HG02885 (cell line): Measurements from ENCODE around the gene ALDH1A2.
"Not testable (repeated sequence)": the region's sequence is repeated elsewhere in the genome, so short reads cannot be mapped to it uniquely, and the experiment has no call there.

ENCODE experiments used
- ATAC-seq: cut with Tn5 transposase; IDR thresholded peaks from one replicate; pipeline ENCODE4 v1.9.1; 2021; ENCODE audit warnings: mild to moderate bottlenecking; ENCODE audit not compliant: unreplicated experiment, poor library complexity

Gene ALDH1A2

DNA sequence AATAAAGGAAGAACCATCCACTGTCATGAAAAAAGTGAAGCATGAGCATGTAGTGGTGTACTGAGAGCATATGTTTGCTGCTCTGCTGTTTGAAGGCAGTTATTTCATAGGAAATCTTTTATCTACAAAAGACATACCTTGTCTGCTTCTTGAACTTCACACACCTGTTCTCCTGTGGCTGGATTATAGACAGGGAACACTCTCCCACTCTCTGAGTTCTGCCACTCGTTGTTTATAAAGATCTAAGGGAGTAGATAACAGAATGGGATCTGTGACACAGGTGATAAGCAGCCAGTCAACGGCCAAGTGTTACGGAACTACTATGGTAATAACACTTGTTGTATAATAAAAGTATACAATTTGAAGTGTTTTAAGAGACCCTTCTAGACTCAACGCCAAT, 51.5 kb downstream of the ALDH1A2 start:
- ATAC-seq: no peak

DNA sequence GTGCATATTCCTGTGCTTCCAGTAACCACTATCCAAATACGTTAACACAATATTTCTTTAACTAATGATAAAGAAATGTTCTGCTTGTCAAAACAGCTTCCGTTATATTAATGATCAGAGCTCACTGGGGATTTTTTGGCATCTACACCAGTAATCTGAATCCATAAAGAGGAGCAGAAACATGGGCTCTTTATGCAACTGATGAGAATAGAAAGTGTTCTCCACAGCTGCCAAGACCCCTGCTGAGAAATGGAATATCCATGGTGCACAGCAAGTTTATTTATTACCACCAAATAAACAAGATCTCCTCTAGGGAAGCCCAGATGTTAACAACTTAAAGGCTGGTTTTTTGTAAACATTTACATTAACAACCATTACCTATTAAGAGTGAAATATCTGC, 54.5 kb downstream of the ALDH1A2 start:
- ATAC-seq: no peak

DNA sequence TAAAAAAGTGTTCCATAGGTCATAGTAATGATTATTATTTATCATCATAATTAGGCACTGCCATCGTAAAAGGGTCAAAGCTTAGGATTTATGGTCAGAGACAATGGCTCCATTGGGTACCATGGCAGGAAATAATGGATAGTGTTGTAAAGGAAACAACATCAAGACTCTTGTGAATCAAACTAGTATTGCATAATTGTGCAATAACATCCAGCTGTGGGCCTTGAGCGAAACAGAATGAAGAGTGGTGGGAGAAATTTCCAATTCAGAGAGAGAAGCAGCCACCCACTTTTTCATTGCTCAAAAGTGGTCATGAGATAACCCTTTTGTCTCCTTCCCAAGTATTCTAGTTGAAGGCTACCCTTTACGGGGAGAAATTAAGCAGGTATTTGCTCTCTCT, 61.7 kb downstream of the ALDH1A2 start:
- no peak for ATAC-seq

DNA sequence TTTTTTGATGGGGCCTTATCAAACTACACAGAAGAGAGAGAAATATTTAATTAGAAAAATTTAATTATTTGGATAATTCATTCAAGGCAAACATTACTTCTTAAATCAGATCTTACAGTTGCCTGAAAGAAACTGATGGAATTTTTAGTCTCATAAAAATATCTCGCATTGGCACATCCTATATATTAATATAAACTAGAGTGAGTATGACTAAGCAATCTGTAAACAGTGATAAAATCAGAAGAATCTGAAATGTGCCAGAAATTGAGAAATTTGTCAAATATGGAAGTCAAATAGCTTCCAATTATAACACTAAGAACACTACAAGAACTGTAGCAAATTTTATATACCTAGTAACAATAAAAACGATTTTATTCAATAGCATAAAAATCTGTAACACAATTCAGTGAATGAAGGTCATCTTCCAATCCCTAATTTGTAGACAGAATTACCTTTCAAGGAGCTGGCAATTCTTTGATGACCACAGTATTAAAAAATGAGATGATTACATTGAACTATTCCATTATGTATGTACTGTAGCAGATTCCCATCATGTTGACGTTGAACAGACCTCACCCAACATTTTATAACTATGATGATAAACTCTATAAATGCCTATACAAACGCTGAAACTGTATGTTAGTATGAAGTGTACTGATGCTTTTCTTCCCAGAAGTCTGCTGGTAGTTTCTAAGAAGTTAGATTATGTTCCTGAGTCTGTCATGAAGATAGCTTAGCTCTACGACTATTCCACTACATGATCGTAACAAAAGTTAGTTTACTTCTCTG, 63.0 kb downstream of the ALDH1A2 start:
- no peak for ATAC-seq

DNA sequence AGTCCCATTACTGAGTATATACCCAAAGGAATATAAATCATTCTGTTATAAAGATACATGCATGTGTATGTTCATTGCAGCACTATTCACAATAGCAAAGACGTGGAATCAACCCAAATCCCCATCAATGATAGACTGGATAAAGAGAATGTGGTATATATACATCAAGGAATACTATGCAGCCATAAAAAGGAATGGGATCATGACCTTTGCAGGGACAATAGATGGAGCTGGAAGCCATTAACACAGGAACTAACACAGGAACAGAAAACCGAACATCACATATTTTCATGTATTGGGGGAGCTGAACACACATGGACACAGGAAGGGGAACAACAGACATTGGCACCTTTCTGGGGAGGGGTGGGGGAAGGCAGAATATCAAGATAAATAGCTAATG, 65.8 kb downstream of the ALDH1A2 start:
- not testable (repeated sequence) for ATAC-seq

- no peak for ATAC-seq
These were observed 69.0 kb downstream of the ALDH1A2 start for GRCh38 chr15:57996561-57996960.

DNA sequence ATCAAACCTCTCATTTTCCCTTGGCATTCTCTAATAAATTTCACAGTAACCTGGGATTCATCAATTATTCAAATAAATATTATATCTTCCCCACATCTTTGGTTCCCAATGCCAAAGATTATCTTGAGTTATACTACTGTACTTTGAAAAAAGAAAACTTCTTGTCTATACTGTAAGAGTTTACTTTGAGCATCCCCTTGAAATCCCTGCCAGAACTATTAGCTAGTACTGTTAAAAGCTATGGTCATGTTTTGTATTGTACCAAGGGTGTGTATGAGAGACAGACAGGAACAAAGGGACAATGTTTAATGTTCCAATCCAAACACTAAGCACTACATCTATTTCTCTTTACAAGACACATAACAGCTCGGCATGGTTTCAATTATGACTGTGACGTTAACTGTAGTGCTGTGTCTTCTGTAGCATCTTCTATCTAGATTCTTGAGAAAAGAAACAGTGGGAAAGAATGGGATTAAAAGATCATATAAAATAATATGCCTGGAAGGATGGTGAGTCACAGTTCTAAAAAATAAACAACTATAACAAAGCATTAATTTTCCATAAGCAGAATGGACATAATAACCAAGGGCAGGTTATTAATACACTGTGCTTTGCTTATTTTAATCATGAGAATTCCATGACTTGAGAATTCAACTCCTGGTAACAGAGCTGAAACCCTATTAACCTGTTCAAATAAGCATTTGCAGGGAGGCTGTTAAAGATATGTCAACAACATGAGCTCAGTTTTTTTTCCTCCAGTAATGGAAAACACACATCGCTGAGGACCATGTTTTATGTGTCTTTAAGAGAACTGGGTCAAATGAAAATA, 71.1 kb downstream of the ALDH1A2 start:
- no peak for ATAC-seq

GRCh38 chr15:57993409-57994145, 71.9 kb downstream of the ALDH1A2 start:
- no peak for ATAC-seq

DNA sequence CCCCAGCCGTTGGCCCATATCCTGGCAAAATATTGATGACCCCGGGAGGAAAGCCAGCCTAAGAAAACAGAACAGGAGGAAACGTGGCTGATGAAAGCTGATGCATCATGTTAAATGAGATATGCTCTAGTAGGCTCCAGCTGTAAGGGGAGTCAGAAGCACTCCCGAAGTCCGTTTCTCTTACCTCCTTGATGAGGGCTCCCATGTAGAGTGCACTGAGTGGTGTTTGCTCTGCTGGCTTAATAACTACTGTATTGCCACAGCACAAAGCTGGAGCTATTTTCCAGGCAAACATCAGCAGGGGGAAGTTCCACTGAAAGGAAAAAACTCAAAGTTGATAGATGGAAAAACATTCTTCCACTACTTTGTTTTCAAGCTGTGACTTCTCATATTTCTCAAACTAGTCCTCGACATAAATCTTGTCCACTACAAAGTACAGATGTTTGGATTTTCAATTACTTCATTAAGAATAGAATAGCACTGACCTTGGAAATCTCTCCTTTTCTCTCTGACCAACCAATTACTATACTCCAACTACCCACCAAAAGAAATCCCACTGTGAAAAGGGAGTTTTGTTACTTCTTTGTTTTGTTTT, 72.7 kb downstream of the ALDH1A2 start:
- no peak for ATAC-seq

GRCh38 chr15:57973534-57973933, 92.0 kb downstream of the ALDH1A2 start:
- ATAC-seq: no peak

- no peak for ATAC-seq
These were observed 92.6 kb downstream of the ALDH1A2 start for GRCh38 chr15:57972864-57973263.

GRCh38 chr15:57969996-57970395, 95.5 kb downstream of the ALDH1A2 start:
- ATAC-seq: no peak

DNA sequence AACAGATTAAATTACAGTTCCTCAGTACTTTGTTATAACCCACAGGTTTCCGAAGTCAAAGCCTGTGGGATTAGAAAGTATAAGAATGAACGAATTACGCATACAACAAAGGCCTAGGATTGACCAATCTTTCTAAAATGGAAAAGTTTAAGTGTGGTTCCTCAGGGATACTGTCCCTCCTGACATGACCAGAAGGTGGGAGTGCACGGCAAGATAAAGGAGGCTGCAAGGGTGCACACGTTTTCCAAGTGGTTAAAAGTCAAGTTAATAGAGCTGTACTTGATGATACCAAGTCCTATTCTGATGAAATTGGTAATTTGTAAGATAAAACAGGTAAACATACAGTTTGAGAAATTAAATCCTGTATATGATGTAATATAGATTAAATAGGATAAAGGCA, 96.2 kb downstream of the ALDH1A2 start:
- ATAC-seq: no peak

- no peak for ATAC-seq
These were observed 102.6 kb downstream of the ALDH1A2 start for GRCh38 chr15:57962887-57963286.

DNA sequence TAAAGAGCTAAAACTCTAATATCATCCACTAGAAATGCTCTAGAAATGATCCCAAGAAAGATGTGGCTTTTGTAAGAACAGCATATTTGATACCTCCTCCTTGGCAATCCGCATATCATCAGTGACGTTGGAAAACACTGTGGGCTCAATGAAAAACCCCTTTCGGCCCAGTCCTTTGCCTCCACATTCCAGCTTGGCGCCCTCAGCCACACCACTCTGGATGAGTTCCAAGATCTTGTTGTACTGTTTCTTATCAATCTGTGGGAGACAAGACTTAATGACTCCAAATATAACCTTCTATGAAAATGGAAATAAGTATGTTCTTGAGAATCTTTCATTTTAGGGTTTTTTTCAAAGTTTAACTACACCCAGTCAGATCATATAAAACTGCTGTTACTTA, 103.6 kb downstream of the ALDH1A2 start:
- no peak for ATAC-seq

GRCh38 chr15:57957113-57957512, 108.4 kb downstream of the ALDH1A2 start:
- ATAC-seq: no peak

- no peak for ATAC-seq
These were observed 111.6 kb downstream of the ALDH1A2 start for GRCh38 chr15:57953874-57954273.

- ATAC-seq: no peak
These were observed 114.1 kb downstream of the ALDH1A2 start for GRCh38 chr15:57951328-57951932.

DNA sequence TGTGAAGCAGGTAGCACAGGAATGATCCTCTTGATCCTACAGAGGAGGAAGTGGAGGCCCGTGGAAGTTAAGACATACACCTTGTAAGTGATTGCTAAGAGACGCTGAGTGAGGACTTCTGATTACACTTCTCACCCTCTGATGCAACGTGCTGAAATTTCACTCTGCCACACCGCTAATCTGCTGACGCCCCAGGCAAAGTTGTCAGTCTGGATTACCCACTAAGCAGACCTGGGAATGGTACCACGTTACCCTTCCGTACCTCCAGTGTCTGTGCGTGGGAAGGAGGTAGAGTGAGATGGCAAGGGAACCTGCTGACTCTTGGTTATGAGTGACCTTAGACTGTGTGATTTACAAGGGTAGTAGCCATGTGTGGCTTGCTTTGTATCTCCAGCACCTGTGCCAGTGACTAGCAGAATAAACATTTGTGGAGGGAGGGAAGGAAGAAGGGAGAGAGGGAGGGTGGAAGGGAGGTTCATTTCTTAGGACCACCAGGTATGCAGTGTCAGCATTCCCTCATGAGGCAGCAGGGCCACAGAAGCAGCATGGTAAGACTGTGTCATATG, 115.0 kb downstream of the ALDH1A2 start:
- ATAC-seq: no peak
